ENCODE measurements around the gene EPO.
A peak's percentile ranks its signal among the peaks of the same experiment; 100 is the strongest.
"Not testable (repeated sequence)": the region's sequence is repeated elsewhere in the genome, so short reads cannot be mapped to it uniquely, and the experiment has no call there.

EPO gene

GRCh38 chr7:100689230-100690135 lies 30.8 kb upstream of the EPO start:
- no peak for DNase-seq
- H3K36me3 ChIP-seq (ENCODE audit: control insufficient read depth, insufficient read depth, low read length) = peaks cover 44% of the 10 kb centered on the region
- H3K27ac ChIP-seq (ENCODE audit: insufficient read depth, low read length, poor library complexity, severe bottlenecking) = no peak overlapping the region
- H3K4me3 ChIP-seq (ENCODE audit: insufficient read depth, low read depth, low read length, poor library complexity, severe bottlenecking) = no peak overlapping the region
- no peaks in the 10 kb centered on the region for H3K27me3 ChIP-seq (replicated peaks; ENCODE audit: control insufficient read depth, insufficient read depth, low read length, poor library complexity, severe bottlenecking)
- H3K9me3 ChIP-seq (ENCODE audit: control insufficient read depth, low read length) = no peaks in the 10 kb centered on the region
- peaks cover 23% of the 10 kb centered on the region for H3K4me1 ChIP-seq (ENCODE audit: control insufficient read depth, insufficient read depth, low read length, poor library complexity, severe bottlenecking)

GRCh38 chr7:100691676-100692577 lies 28.3 kb upstream of the EPO start:
- peak; percentile 57 to 70 (median 61) for DNase-seq
- H3K36me3 ChIP-seq (ENCODE audit: control insufficient read depth, insufficient read depth, low read length) = peaks cover 19% of the 10 kb centered on the region
- H3K9me3 ChIP-seq (ENCODE audit: control insufficient read depth, low read length) = no peaks in the 10 kb centered on the region
- no peak overlapping the region for H3K27ac ChIP-seq (ENCODE audit: insufficient read depth, low read length, poor library complexity, severe bottlenecking)
- peaks cover 23% of the 10 kb centered on the region for H3K4me1 ChIP-seq (ENCODE audit: control insufficient read depth, insufficient read depth, low read length, poor library complexity, severe bottlenecking)
- no peaks in the 10 kb centered on the region for H3K27me3 ChIP-seq (replicated peaks; ENCODE audit: control insufficient read depth, insufficient read depth, low read length, poor library complexity, severe bottlenecking)
- no peak overlapping the region for H3K4me3 ChIP-seq (ENCODE audit: insufficient read depth, low read depth, low read length, poor library complexity, severe bottlenecking)

- Histone ChIP-seq H3K4me1 (ENCODE audit: control insufficient read depth, insufficient read depth, low read length, poor library complexity, severe bottlenecking) (peaks cover 23% of the 10 kb centered on the region), H3K36me3 (ENCODE audit: control insufficient read depth, insufficient read depth, low read length) (peaks cover 13% of the 10 kb centered on the region), H3K9me3 (ENCODE audit: control insufficient read depth, low read length) (no peaks in the 10 kb centered on the region), H3K27me3 (replicated peaks; ENCODE audit: control insufficient read depth, insufficient read depth, low read length, poor library complexity, severe bottlenecking) (no peaks in the 10 kb centered on the region), H3K27ac (ENCODE audit: insufficient read depth, low read length, poor library complexity, severe bottlenecking) (no peak overlapping the region), H3K4me3 (ENCODE audit: insufficient read depth, low read depth, low read length, poor library complexity, severe bottlenecking) (peak overlapping the region; percentile 68)
- no peak for DNase-seq
Observed at GRCh38 chr7:100692578-100692961, 27.7 kb upstream of the EPO start.

GRCh38 chr7:100693312-100694097 lies 26.8 kb upstream of the EPO start:
- Histone ChIP-seq H3K4me1 (ENCODE audit: control insufficient read depth, insufficient read depth, low read length, poor library complexity, severe bottlenecking) (peaks cover 23% of the 10 kb centered on the region), H3K27me3 (replicated peaks; ENCODE audit: control insufficient read depth, insufficient read depth, low read length, poor library complexity, severe bottlenecking) (no peaks in the 10 kb centered on the region), H3K4me3 (ENCODE audit: insufficient read depth, low read depth, low read length, poor library complexity, severe bottlenecking) (peak overlapping the region; percentile 68), H3K9me3 (ENCODE audit: control insufficient read depth, low read length) (no peaks in the 10 kb centered on the region), H3K27ac (ENCODE audit: insufficient read depth, low read length, poor library complexity, severe bottlenecking) (peak overlapping the region; percentile 46), H3K36me3 (ENCODE audit: control insufficient read depth, insufficient read depth, low read length) (peaks cover 4% of the 10 kb centered on the region)
- DNase-seq = no peak

- Histone ChIP-seq H3K36me3 (ENCODE audit: control insufficient read depth, insufficient read depth, low read length) (no peaks in the 10 kb centered on the region), H3K27me3 (replicated peaks; ENCODE audit: control insufficient read depth, insufficient read depth, low read length, poor library complexity, severe bottlenecking) (no peaks in the 10 kb centered on the region), H3K4me3 (ENCODE audit: insufficient read depth, low read depth, low read length, poor library complexity, severe bottlenecking) (peak within 1 kb of the TSS; percentile 68), H3K9me3 (ENCODE audit: control insufficient read depth, low read length) (no peaks in the 10 kb centered on the region), H3K27ac (ENCODE audit: insufficient read depth, low read length, poor library complexity, severe bottlenecking) (peak within 1 kb of the TSS; percentile 46), H3K4me1 (ENCODE audit: control insufficient read depth, insufficient read depth, low read length, poor library complexity, severe bottlenecking) (peaks cover 23% of the 10 kb centered on the region)
- DNase-seq = peak; percentile 49 to 74 (median 60)
Observed at GRCh38 chr7:100694098-100694745, 26.0 kb upstream of the EPO start, which contains the start of gene GIGYF1. GIGYF1 (minus strand) TSS chr7:100694250; CDS start chr7:100688238, 6,012 bp downstream.

- H3K4me1 ChIP-seq (ENCODE audit: control insufficient read depth, insufficient read depth, low read length, poor library complexity, severe bottlenecking) = peaks cover 21% of the 10 kb centered on the region
- DNase-seq = no peak
- no peaks in the 10 kb centered on the region for H3K27me3 ChIP-seq (replicated peaks; ENCODE audit: control insufficient read depth, insufficient read depth, low read length, poor library complexity, severe bottlenecking)
Observed at GRCh38 chr7:100696123-100696521, 24.1 kb upstream of the EPO start.

GRCh38 chr7:100699018-100699417 lies 21.2 kb upstream of the EPO start:
- Histone ChIP-seq H3K4me1 (ENCODE audit: control insufficient read depth, insufficient read depth, low read length, poor library complexity, severe bottlenecking) (no peaks in the 10 kb centered on the region), H3K36me3 (ENCODE audit: control insufficient read depth, insufficient read depth, low read length) (no peaks in the 10 kb centered on the region), H3K9me3 (ENCODE audit: control insufficient read depth, low read length) (no peaks in the 10 kb centered on the region), H3K27ac (ENCODE audit: insufficient read depth, low read length, poor library complexity, severe bottlenecking) (no peak overlapping the region), H3K4me3 (ENCODE audit: insufficient read depth, low read depth, low read length, poor library complexity, severe bottlenecking) (no peak overlapping the region), H3K27me3 (replicated peaks; ENCODE audit: control insufficient read depth, insufficient read depth, low read length, poor library complexity, severe bottlenecking) (no peaks in the 10 kb centered on the region)
- no peak for DNase-seq

More at GRCh38 chr7:100696123-100696521, 24.1 kb upstream of the EPO start:
- H3K27ac ChIP-seq (ENCODE audit: insufficient read depth, low read length, poor library complexity, severe bottlenecking) = no peak overlapping the region
- H3K9me3 ChIP-seq (ENCODE audit: control insufficient read depth, low read length) = no peaks in the 10 kb centered on the region
- no peak overlapping the region for H3K4me3 ChIP-seq (ENCODE audit: insufficient read depth, low read depth, low read length, poor library complexity, severe bottlenecking)
- no peaks in the 10 kb centered on the region for H3K36me3 ChIP-seq (ENCODE audit: control insufficient read depth, insufficient read depth, low read length)

GRCh38 chr7:100701089-100701488 lies 19.2 kb upstream of the EPO start:
- not testable (repeated sequence) for H3K4me1 ChIP-seq (ENCODE audit: control insufficient read depth, insufficient read depth, low read length, poor library complexity, severe bottlenecking); H3K27me3 ChIP-seq (replicated peaks; ENCODE audit: control insufficient read depth, insufficient read depth, low read length, poor library complexity, severe bottlenecking); H3K9me3 ChIP-seq (ENCODE audit: control insufficient read depth, low read length); H3K36me3 ChIP-seq (ENCODE audit: control insufficient read depth, insufficient read depth, low read length); DNase-seq; H3K4me3 ChIP-seq (ENCODE audit: insufficient read depth, low read depth, low read length, poor library complexity, severe bottlenecking); H3K27ac ChIP-seq (ENCODE audit: insufficient read depth, low read length, poor library complexity, severe bottlenecking)

GRCh38 chr7:100705320-100705752 lies 14.9 kb upstream of the EPO start:
- H3K4me3 ChIP-seq (ENCODE audit: insufficient read depth, low read depth, low read length, poor library complexity, severe bottlenecking) = peak overlapping the region; percentile 80
- H3K9me3 ChIP-seq (ENCODE audit: control insufficient read depth, low read length) = no peaks in the 10 kb centered on the region
- H3K27ac ChIP-seq (ENCODE audit: insufficient read depth, low read length, poor library complexity, severe bottlenecking) = peak overlapping the region; percentile 81
- H3K36me3 ChIP-seq (ENCODE audit: control insufficient read depth, insufficient read depth, low read length) = no peaks in the 10 kb centered on the region
- DNase-seq = peak; percentile 44 to 60 (median 50)
- no peaks in the 10 kb centered on the region for H3K27me3 ChIP-seq (replicated peaks; ENCODE audit: control insufficient read depth, insufficient read depth, low read length, poor library complexity, severe bottlenecking)
- peaks cover 5% of the 10 kb centered on the region for H3K4me1 ChIP-seq (ENCODE audit: control insufficient read depth, insufficient read depth, low read length, poor library complexity, severe bottlenecking)
